NCI-H2107 (cell line): ENCODE measurements around the gene YDJC.
"Not testable (repeated sequence)": the region's sequence is repeated elsewhere in the genome, so short reads cannot be mapped to it uniquely, and the experiment has no call there.

ENCODE experiments used
- DNase-seq: peaks from one replicate; lab custom pipeline; 2025; lab: John Stamatoyannopoulos, UW

Gene YDJC

GRCh38 chr22:21631025-21631424 lies 1.2 kb upstream of the YDJC start:
- DNase-seq: no peak

- no peak for DNase-seq
Measured at GRCh38 chr22:21628386-21629254, 1.2 kb downstream of the YDJC start.

- no peak for DNase-seq
Measured at GRCh38 chr22:21626735-21627469, 2.9 kb downstream of the YDJC start.

- no peak for DNase-seq
Measured at GRCh38 chr22:21626073-21626734, 3.6 kb downstream of the YDJC start.

- DNase-seq: no peak
Measured at GRCh38 chr22:21624880-21625791, 4.7 kb downstream of the YDJC start.

GRCh38 chr22:21624120-21624879 lies 5.5 kb downstream of the YDJC start:
- DNase-seq: peak; percentile 5

GRCh38 chr22:21623648-21623970 lies 6.2 kb downstream of the YDJC start:
- no peak for DNase-seq

GRCh38 chr22:21622919-21623647 lies 6.7 kb downstream of the YDJC start:
- no peak for DNase-seq

- no peak for DNase-seq
Measured at GRCh38 chr22:21622011-21622918, 7.6 kb downstream of the YDJC start.

- no peak for DNase-seq
Measured at GRCh38 chr22:21621025-21621424, 8.8 kb downstream of the YDJC start.

- not testable (repeated sequence) for DNase-seq
Measured at GRCh38 chr22:21617337-21617736, 12.5 kb downstream of the YDJC start.

- DNase-seq: no peak
Measured at GRCh38 chr22:21615731-21616130, 14.1 kb downstream of the YDJC start.

- DNase-seq: no peak
Measured at GRCh38 chr22:21613553-21614233, 16.1 kb downstream of the YDJC start.

GRCh38 chr22:21612858-21613257 lies 17.0 kb downstream of the YDJC start:
- DNase-seq: no peak

GRCh38 chr22:21611210-21611977 lies 18.4 kb downstream of the YDJC start:
- no peak for DNase-seq

- not testable (repeated sequence) for DNase-seq
Measured at GRCh38 chr22:21609556-21610157, 20.2 kb downstream of the YDJC start.

GRCh38 chr22:21606775-21607174 lies 23.0 kb downstream of the YDJC start:
- DNase-seq: no peak
